ENCODE results near the gene IGFBP6.

Gene IGFBP6

DNA sequence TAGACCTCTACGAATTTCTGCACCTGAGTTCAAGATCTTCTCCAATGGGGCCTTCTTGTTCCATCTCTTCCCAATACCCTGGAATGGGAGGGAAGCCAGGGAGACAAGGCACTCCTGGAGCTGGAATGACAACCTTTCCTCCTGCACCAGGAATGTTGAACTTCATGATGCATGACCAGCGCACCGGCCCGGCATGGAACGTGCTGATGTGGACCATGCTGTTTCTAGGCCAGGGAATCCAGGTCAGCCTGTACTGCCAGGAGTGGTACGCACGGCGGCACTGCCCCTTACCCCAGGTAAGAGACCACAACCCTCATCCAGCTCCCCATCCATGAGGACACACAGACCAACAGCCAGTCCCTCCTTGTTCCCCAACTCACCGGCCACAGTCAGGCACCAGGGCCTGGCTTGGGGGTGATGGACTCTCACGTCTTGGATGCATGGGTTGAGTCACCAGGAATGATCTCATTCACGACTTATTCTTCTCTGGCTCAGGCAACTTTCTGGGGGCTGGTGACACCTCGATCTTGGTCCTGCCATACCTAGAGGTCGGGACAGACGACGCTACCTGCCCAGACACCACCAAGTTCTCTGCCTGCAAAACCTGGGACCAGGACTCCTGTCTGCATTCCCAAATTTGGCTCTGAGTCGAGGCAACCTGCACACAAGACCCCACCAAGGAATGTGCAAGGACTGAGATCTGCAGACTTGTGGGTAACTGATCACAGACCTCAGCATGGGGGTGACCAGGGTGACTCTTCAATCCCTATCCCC is 26.3 kb downstream of the IGFBP6 start:
- DNase-seq, result peak; percentile 62

DNA sequence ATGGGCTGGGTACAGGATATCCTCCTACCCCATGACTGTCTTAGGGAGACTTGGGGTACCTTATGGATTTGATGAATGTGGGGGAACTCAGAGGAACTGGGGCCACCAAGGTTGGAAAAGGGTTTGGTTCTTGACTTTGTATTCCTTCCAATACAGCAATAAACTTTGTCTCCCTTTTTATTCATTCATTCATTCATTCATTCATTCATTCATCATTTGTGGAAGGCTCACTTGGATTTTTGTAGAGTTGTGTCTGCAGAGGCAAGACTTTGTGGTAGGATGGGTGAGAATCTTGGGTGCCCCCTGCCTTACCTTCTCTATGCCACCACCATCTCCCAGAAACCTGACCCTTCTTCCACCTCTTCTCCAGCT is 26.9 kb downstream of the IGFBP6 start:
- no peak for DNase-seq

DNA sequence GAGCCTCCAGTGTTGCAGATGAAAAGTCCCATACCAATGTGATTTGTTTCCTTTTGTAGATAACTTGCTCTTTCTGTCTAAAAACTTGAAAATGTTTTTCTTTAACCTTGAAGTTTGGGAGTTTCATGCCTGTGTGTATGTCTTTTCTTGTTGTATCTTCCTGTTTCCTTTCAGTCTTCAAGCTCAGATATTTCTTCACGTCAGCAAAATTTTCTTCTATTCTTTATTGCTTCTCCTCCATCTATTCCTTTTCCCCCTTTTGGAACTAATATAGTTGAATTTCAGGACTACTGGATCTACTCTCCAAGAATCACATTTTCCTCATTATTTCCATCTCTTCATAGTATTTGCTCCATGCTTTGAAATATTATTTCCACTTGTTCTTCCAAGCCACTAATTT is 29.7 kb downstream of the IGFBP6 start:
- DNase-seq, result no peak

DNA sequence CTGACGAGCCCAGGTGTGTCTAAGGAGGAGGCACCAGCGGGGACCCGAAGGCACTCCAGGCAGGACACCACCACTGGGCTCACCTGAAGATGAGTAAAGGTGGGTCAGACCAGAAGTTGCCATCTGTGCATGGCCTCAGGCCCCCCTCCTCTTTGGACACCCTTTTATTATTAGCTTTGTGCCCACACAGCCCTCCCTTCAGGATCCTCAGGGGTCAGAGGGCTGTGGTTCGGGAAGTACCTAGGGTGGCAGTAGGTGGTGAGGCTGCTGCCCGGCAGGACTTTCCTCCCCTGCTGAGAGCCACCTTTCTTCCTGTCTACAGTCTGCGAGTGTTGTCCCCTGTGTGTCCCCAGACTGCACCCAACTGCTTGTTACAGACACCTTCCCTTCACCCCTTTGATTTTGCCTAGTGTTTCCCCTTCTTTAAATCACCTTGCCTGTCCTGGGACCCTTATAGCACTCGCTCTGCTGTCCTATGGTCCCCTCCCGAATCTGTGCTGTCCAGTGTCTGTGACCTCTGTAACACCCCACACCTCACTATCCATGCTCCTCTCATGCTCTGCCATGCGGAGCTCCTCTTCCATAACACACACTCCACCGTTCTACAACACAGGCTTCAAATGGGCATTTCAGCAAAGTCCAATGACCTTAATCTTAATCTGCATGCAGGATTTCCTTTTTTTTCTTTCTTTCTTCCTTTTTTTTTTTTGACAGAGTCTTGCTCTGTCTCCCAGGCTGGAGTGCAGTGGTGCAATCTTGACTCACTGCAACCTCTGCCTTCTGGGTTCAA is 31.5 kb downstream of the IGFBP6 start:
- DNase-seq, result no peak

DNA sequence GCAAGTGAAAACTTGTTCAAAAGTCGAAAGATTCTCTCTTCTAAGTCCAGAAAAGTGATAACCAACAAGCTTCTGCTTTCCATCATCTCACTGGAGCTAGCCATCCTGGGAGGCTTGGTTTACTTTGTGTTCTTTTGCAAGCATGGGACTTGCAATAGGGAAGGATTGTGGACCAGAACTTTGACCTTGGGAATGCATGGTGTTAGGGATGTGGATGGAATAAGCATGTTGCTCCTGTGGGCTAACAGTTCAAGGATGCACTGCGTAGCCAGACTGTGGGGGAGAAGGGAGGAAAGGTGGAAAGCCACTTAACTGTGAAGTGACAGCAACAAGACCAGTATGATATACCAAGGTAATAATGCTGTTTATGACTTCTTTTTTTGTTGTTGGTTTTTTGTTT is 34.4 kb downstream of the IGFBP6 start:
- DNase-seq, result no peak

DNA sequence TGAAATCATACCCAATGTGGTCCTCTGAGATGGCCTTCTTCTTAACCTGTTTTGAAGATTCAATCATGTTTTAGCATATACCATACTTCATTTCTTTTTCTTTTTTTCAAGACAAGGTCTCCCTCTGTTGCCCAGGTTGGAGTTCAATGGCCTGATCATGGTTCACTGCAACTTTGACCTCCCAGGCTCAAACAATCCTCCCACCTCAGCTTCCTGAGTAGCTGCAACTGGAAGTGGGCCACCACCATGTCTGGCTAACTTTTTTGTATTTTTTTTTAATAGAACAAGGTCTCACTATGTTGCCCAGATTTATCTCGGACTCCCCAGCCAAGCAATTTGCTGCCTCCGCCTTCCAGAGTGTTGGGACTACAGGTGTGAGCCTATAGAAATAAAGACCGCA is 36.3 kb downstream of the IGFBP6 start:
- no peak for DNase-seq

DNA sequence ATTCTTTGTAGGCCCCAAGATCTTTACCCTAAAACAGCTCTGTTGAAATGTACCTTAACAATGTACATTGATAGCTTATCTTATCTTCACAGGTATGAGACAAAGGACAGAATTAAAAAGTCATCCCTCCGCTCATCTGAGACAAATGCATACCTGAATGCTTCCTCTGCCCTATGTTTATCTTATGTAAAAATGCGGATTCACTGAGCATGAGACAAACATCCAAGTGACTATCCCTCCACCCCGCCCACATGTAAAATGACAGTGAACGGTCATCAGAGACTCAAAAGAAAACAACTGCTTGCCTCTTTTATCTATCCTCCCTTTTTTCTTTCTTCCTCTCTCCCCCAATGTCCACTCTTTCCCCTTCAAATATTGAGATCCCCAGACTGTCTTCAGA is 45.9 kb downstream of the IGFBP6 start:
- DNase-seq, result no peak

DNA sequence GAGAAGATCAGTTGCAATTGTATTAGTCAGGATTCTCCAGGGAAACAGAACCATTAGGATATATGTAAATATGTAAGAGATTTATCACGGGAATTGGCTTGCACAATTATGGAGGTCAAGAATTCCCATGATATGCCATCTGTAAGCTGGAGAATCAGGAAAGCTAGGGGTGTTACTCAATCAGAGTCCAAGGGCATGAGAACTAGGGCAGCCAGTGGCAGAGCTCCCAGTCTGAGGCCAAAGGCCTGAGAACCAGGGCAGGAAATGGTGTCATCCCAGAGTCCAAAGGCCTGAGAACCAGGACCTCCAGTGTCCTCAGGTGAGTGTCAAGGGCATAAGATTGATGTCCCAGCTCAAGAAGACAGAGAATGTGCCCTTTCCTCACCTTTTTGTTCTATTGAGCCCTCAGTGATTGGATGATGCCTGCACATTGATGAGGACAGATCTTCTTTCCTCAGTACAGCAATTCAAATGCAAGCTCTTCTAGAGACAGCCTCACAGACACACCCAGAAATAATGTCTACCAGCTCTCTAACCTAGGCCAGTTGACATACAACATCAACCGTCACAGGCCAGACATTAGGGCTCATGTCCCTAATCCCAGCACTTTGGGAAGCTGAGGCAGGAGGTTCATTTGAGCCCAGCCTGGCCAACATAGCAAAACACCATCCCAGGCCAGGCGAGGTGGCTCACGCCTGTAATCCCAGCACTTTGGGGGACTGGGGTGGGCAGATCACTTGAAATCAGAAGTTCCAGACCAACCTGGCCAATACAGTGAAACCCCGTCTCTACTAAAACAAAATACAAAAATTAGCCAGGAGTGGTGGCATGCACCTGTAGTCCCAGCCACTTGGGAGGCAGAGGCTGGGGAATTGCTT is 48.2 kb downstream of the IGFBP6 start:
- DNase-seq, result peak; percentile 18

DNA sequence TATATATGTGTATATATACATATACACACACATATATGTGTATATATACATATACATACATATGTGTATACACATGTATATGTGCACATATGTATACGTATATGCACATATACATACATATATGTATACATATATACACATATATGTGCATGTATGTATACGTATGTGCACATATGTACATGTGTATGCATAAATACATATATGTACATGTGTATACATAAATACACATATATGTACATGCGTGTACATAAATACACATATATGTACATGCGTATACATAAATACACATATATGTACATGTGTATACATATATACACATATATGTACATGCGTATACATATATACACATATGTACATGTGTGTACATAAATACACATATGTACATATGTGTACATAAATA is 49.7 kb downstream of the IGFBP6 start:
- DNase-seq, result no peak

DNA sequence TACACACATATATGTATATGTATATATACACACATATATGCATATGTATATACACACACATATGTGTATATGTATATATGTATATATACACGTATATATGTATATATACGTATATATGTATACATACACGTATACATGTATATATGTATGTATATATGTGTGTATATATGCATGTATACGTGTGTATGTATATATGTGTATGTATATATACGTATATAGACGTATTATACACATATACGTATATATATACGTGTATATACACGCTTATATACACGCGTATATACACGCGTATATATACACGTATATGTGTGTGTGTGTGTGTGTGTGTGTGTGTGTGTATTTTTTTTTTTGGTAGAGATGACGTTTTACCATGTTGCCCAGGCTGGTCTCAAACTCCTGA is 50.2 kb downstream of the IGFBP6 start:
- no peak for DNase-seq

DNA sequence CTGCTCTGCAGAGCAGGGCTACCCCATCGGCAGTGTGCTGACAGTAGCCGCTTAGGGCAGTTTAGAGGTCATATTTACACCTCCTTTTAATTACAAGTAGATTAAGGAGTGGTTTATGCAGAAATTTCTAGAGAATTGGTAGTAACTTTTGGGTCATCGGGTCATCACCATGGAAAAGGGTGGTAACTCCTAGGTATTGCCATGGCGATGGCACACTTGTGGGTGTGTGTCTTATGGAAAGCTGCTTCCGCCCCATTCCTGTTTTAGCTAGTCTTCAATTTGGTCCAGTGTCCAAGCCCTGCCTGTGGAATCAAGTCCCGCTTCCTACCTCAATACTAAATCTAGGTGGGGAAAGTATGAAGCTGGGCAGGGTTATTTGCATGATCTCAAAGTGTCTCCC is 53.6 kb downstream of the IGFBP6 start:
- no peak for DNase-seq

Measured in fibroblast of skin of right biceps (primary cell).